HG02970 (cell line): Measurements from ENCODE around the gene ZNF594.
"Not testable (repeated sequence)": the region's sequence is repeated elsewhere in the genome, so short reads cannot be mapped to it uniquely, and the experiment has no call there.

Experiments
- ATAC-seq: cut with Tn5 transposase; IDR thresholded peaks from one replicate; pipeline ENCODE4 v1.9.1; 2021; ENCODE audit warnings: mild to moderate bottlenecking, moderate library complexity, moderate number of reproducible peaks; ENCODE audit not compliant: unreplicated experiment, low FRiP score

The ZNF594 gene

GRCh38 chr17:5137511-5138197, 54.0 kb downstream of the ZNF594 start:
- not testable (repeated sequence) for ATAC-seq

- not testable (repeated sequence) for ATAC-seq
Measured at GRCh38 chr17:5136580-5137412, 54.9 kb downstream of the ZNF594 start.

- no peak for ATAC-seq
Measured at GRCh38 chr17:5135726-5136579, 55.7 kb downstream of the ZNF594 start.

GRCh38 chr17:5135131-5135712, 56.4 kb downstream of the ZNF594 start:
- not testable (repeated sequence) for ATAC-seq

- not testable (repeated sequence) for ATAC-seq
Measured at GRCh38 chr17:5134571-5134970, 57.1 kb downstream of the ZNF594 start.

- not testable (repeated sequence) for ATAC-seq
Measured at GRCh38 chr17:5133961-5134360, 57.7 kb downstream of the ZNF594 start.

- ATAC-seq: no peak
Measured at GRCh38 chr17:5133311-5133710, 58.4 kb downstream of the ZNF594 start.

- not testable (repeated sequence) for ATAC-seq
Measured at GRCh38 chr17:5132503-5133225, 59.0 kb downstream of the ZNF594 start.

GRCh38 chr17:5131799-5132502, 59.7 kb downstream of the ZNF594 start:
- not testable (repeated sequence) for ATAC-seq

- no peak for ATAC-seq
Measured at GRCh38 chr17:5131146-5131715, 60.4 kb downstream of the ZNF594 start.

GRCh38 chr17:5130687-5131086, 61.0 kb downstream of the ZNF594 start:
- ATAC-seq: not testable (repeated sequence)

GRCh38 chr17:5130261-5130660, 61.4 kb downstream of the ZNF594 start:
- not testable (repeated sequence) for ATAC-seq

- ATAC-seq: not testable (repeated sequence)
Measured at GRCh38 chr17:5129770-5130169, 61.9 kb downstream of the ZNF594 start.
